Upper lobe of right lung (tissue), 1 donor: Measurements from ENCODE around the gene SHISA6. TPM values are rescaled to one million over a fixed set of nuclear protein-coding genes. Genes with fewer than 3 reads are reported as not detected.

Experiments
- ATAC-seq: fragments of 200-7000 bp; cut with Tn5 transposase; one replicate; pipeline ENCODE4 v1.9.1; 2020; ENCODE audit warnings: mild to moderate bottlenecking, moderate library complexity
- DNase-seq: peaks from one replicate; pipeline ENCODE4 v3.0.0-alpha.2; 2020
- H3K27ac ChIP-seq: fragments of 200-600 bp; one replicate; pipeline ENCODE4 v1.8.0; 2022
- H3K27me3 ChIP-seq: fragments of 200-600 bp; one replicate; pipeline ENCODE4 v1.8.0; 2022; ENCODE audit warnings: mild to moderate bottlenecking
- H3K36me3 ChIP-seq: fragments of 200-600 bp; one replicate; pipeline ENCODE4 v1.8.0; 2022
- H3K4me1 ChIP-seq: fragments of 200-600 bp; one replicate; pipeline ENCODE4 v1.8.0; 2022
- H3K4me3 ChIP-seq: fragments of 200-600 bp; one replicate; pipeline ENCODE4 v1.8.0; 2022; ENCODE audit warnings: mild to moderate bottlenecking
- H3K9me3 ChIP-seq: fragments of 200-600 bp; one replicate; pipeline ENCODE4 v1.8.0; 2022
- intact Hi-C: fragments of 100-400 bp; cut with DNase I; formaldehyde crosslinking; loops from one replicate; pipeline ENCODE4 v1.11.0; 2022
- total RNA-seq: library from RNA; stranded (reverse); fragmentation: NEBNext Ultra II Directional; extraction: Animal tissue kit (Norgen Biotek cat#: 25700); gene quantifications from one replicate; pipeline ENCODE4 v1.2.1, GENCODE V29; 2021
- TF ChIP-seq, protein P1 (sequence below): fragments of 200-600 bp; IDR thresholded peaks from one replicate; pipeline ENCODE4 v1.8.0; 2022; ENCODE audit warnings: antibody characterized with exemption
- donor health status: DM: no; HTN: yes; CAD: no; lungs with severe emphysema.

The SHISA6 gene
- total RNA-seq, 1 donor from 2014 or later: not detected

DNA sequence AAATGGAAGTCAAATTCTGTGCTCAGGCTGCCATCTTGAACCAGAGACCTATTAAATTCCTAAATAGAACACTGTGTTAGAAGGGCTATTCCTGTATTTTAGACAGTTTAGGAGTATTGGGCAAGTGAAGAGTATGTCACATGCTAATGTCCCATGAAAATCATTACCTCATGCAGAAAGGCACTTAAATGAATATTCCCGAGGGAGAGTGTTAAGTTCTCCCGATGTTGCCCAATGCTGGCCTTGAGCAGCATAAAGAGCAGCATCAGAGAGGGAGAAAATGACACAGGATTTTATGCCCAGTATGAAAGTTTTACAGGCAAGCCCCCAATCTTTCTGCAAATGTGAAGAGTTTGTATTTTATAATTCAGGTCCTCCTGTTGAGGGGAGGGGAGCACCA, 28.2 kb upstream of the SHISA6 start:
- ATAC-seq (no peak), DNase-seq (no peak)
- Histone ChIP-seq H3K27ac (no peak overlapping the region), H3K36me3 (no peaks in the 10 kb centered on the region), H3K9me3 (no peaks in the 10 kb centered on the region), H3K27me3 (no peaks in the 10 kb centered on the region), H3K4me3 (no peak overlapping the region), H3K4me1 (no peaks in the 10 kb centered on the region)
- intact Hi-C loops: no loop called here
- TF ChIP-seq, protein P1, sequence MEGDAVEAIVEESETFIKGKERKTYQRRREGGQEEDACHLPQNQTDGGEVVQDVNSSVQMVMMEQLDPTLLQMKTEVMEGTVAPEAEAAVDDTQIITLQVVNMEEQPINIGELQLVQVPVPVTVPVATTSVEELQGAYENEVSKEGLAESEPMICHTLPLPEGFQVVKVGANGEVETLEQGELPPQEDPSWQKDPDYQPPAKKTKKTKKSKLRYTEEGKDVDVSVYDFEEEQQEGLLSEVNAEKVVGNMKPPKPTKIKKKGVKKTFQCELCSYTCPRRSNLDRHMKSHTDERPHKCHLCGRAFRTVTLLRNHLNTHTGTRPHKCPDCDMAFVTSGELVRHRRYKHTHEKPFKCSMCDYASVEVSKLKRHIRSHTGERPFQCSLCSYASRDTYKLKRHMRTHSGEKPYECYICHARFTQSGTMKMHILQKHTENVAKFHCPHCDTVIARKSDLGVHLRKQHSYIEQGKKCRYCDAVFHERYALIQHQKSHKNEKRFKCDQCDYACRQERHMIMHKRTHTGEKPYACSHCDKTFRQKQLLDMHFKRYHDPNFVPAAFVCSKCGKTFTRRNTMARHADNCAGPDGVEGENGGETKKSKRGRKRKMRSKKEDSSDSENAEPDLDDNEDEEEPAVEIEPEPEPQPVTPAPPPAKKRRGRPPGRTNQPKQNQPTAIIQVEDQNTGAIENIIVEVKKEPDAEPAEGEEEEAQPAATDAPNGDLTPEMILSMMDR: no peak

DNA sequence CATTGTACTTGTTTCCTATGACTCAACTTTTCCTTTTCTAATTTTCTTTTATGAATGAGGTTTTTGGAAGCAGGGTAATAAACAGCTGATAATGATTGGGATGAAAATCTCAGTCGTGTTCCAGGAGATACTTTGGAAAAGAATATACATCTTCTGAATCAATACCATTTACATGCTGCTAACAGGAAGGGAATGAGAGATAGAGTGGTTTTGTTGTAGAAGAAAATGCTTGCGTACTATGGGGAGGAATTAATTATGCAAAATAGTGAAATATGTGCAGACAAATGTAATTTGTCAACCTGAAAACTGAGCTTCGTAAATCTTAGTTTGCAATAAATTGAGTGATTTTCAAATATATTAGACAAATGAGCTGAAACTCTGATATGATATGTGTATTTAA, 24.0 kb upstream of the SHISA6 start:
- no peak for ATAC-seq
- Histone ChIP-seq H3K4me1 (no peaks in the 10 kb centered on the region), H3K9me3 (no peaks in the 10 kb centered on the region), H3K36me3 (no peaks in the 10 kb centered on the region), H3K4me3 (no peak overlapping the region), H3K27me3 (no peaks in the 10 kb centered on the region), H3K27ac (no peak overlapping the region)
- intact Hi-C loops: no loop called here
- no peak for DNase-seq
- TF ChIP-seq, protein P1: no peak

DNA sequence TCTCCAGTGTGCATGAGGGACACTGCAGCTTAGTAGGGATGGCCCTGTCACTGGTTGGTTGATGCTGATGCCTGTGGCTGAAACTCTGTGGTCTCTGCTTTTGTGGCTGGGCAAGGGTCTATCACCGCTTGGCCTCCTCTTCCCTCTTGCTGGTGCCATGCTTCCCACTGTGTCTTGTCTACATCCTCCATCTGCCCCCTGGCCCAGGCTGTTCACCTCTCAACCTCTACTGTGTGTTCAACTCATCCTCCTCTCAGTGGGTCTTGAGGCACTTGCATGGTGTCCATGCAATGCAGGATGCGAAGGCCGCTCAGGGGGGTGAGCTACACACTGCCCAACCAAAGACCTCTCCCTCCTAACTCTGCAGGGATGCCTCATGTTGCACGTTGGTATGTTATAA, 19.8 kb upstream of the SHISA6 start:
- DNase-seq (no peak), ATAC-seq (peak; percentile 16)
- Histone ChIP-seq H3K4me3 (no peak overlapping the region), H3K9me3 (no peaks in the 10 kb centered on the region), H3K36me3 (no peaks in the 10 kb centered on the region), H3K27ac (no peak overlapping the region), H3K27me3 (peaks cover 8% of the 10 kb centered on the region), H3K4me1 (no peaks in the 10 kb centered on the region)
- TF ChIP-seq, protein P1: no peak
- intact Hi-C loops: no loop called here

DNA sequence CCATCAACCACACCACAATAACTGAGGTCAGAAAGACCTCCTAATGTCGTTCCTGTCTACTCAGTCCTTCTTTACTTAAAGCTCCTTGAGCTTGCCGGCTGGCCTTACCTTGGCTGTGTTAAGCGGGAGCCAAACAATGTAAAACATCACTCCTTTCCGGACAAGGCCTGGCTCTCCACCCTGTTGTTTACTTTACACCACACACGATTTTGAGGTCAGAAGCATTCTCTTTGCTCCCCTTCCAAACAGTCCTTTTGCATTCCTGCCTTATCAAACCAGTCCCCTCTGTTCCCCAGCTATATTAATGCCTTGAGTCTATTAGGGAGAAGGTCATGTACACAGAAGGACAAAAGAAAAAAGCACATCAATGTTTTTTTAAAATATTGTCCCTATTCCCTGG, 19.3 kb upstream of the SHISA6 start:
- Histone ChIP-seq H3K9me3 (no peaks in the 10 kb centered on the region), H3K4me1 (no peaks in the 10 kb centered on the region), H3K27me3 (peaks cover 8% of the 10 kb centered on the region), H3K36me3 (no peaks in the 10 kb centered on the region), H3K27ac (no peak overlapping the region), H3K4me3 (no peak overlapping the region)
- DNase-seq: no peak
- peak; percentile 43 for ATAC-seq
- TF ChIP-seq, protein P1: no peak
- intact Hi-C loops: no loop called here

DNA sequence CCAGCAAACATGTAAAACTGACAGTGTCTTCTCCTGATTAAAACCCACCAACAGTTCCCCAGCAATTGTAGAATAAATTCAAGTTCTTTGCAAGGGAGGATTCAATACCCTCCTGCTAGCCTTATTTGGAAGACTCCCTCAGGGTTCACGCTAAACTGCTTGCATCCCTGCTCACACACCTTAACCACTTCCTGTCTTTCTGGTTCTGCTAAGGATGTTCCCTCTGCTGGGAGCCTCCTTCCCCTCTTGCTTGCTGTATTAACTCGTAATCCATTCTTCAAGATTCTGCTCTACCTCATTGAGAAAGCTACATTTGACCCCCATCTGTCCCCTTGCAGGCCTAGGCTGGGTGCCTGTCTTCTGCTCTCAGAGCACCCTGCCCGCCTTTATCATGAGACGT, 2.3 kb upstream of the SHISA6 start:
- DNase-seq (no peak), ATAC-seq (no peak)
- H3K4me1 ChIP-seq: no peaks in the 10 kb centered on the region
- H3K36me3 ChIP-seq: no peaks in the 10 kb centered on the region
- no peaks in the 10 kb centered on the region for H3K9me3 ChIP-seq
- intact Hi-C loops: no loop called here
- no peak overlapping the region for H3K27ac ChIP-seq
- H3K4me3 ChIP-seq: no peak overlapping the region
- TF ChIP-seq, protein P1: no peak
- peaks cover 28% of the 10 kb centered on the region for H3K27me3 ChIP-seq

DNA sequence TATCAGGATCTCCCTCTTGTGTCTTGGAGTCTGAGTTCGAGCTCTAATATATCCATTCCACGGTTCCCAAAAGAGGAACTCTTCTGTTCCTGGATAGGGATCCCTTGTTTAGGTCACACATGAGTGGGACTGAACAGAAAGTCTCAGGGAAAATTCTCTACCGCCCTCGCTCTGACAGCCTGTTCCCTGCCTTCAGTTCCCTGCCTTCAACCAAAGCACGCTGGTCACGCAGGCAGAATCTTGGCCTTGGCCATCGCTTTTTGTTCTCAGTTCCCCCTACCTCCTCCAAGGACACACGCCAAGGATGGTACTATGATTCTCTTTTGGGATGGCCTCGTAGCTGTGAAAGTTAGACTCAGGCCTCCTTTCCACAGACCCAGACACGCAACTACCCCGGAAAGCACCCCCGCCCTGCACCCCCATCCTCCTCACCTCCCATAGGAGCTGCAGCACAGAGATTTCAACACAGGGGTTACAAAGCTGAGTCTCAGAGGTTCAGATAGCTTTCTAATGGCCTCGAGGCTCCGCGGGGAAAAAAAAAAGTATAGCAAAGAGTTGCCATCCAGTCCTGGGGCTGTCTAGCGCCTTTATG, 1.5 kb upstream of the SHISA6 start:
- Histone ChIP-seq H3K4me3 (no peak overlapping the region), H3K4me1 (no peaks in the 10 kb centered on the region), H3K9me3 (no peaks in the 10 kb centered on the region), H3K27ac (no peak overlapping the region), H3K27me3 (peaks cover 35% of the 10 kb centered on the region), H3K36me3 (no peaks in the 10 kb centered on the region)
- TF ChIP-seq, protein P1: no peak
- intact Hi-C loops: no loop called here
- ATAC-seq (no peak), DNase-seq (no peak)
